Prostate gland (tissue), 2 donors: ENCODE measurements around the gene RAB6C.
"Not testable (repeated sequence)": the region's sequence is repeated elsewhere in the genome, so short reads cannot be mapped to it uniquely, and the experiment has no call there.

Experiments used
- CTCF ChIP-seq, 4 experiments: fragments of 200-600 bp in 2 of 4; fragments of 450-650 bp in 2 of 4; sonication (generic) in 2 of 4; IDR thresholded peaks; 1 replicate in 3 of 4; 2 replicates in 1 of 4; pipeline ENCODE4 v1.5.1; 2016 to 2019; ENCODE audit warnings: antibody characterized with exemption in 4 of 4, mild to moderate bottlenecking in 2 of 4, moderate library complexity in 2 of 4
- POLR2A ChIP-seq: fragments of 450-650 bp; IDR thresholded peaks from one replicate; pipeline ENCODE4 v1.6.1; 2016; ENCODE audit warnings: antibody characterized with exemption, mild to moderate bottlenecking
- POLR2AphosphoS5 ChIP-seq: sonication (generic); formaldehyde crosslinking; IDR thresholded peaks from one replicate; pipeline ENCODE4 v1.6.1; 2017; ENCODE audit warnings: antibody characterized with exemption

GRCh38 chr2:130016701-130017100, 37.2 kb downstream of the RAB6C start:
- TF ChIP-seq CTCF (IDR thresholded peaks at IDR 0.05); POLR2A; POLR2AphosphoS5: not testable (repeated sequence)
